ENCODE results near the gene AMBP. TPM values are rescaled to one million over a fixed set of nuclear protein-coding genes. Genes with fewer than 3 reads are reported as not detected.

The AMBP gene
- total and polyA plus RNA-seq, 2 of the 13 experiments (the other 11 are each of a cell fraction or from before 2014, with no cell fraction given) = 1,510 to 2,580 TPM

DNA sequence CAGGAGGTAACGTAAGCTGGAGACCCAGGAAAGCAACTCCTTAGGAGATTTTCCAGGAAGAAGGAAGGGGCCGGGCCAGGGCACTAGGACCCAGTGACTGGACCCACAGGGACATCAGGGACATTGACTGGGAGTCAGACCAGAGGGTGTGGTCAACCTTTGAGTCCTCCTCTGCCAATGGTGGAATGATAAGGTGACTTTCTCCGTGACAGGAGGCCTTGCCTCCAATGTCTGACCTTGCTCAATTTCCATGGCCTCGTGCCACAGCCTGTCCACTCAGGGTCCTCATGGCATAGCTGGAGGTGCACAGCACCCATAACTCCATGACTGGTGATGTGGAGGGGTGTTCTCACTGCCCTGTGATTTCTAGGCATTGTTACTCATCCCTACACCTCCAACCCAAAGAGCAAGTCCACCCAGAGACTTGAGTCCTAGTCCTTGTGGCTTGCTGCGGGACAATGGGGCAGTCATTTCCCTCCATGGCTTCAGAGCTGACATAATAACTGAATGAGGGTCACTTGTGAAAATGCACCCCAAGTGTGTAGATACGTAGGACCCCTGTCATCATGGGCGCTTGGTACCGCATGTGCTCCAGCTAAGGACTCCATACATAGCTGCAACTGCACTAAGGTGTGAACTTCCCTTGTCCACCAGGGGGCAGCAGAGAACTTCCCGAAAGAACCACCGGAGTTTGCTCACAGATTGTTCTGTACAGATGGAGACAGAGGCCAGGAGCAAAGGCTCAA lies 4.1 kb upstream of the AMBP start (continued):
- TF ChIP-seq SKIL (CRISPR knock-in tag; IDR thresholded peaks at IDR 0.05; ENCODE audit: borderline replicate concordance) (no peak), MTERF4 (CRISPR knock-in tag; IDR thresholded peaks at IDR 0.05) (0 out of 2 replicates have a peak, but pooled peaks have one; percentile 43), TCF12 (IDR thresholded peaks at IDR 0.05) (no peak), TCF12 (CRISPR knock-in tag; IDR thresholded peaks at IDR 0.05) (no peak), EEA1 (CRISPR knock-in tag; IDR thresholded peaks at IDR 0.05; ENCODE audit: borderline replicate concordance) (no peak), EP300 (IDR thresholded peaks at IDR 0.05; ENCODE audit: low read depth in 2 of 2, low read length in 2 of 2) (peak in 1 of 2 experiments; percentile 69; a peak in 2 of 4 replicates), EP300 (CRISPR knock-in tag; IDR thresholded peaks at IDR 0.05; ENCODE audit: borderline replicate concordance) (peak; percentile 77; the same call in 1 of the 2 replicates), PTBP1 (IDR thresholded peaks at IDR 0.05; ENCODE audit: low read depth, low read length, poor library complexity, severe bottlenecking) (no peak), ZNF709 (CRISPR knock-in tag; IDR thresholded peaks at IDR 0.05) (peak; percentile 83; the same call in 1 of the 2 replicates), NONO (IDR thresholded peaks at IDR 0.05) (no peak), NONO (CRISPR knock-in tag; conservative IDR thresholded peaks at IDR 0.05) (no peak), UBTF (CRISPR knock-in tag; IDR thresholded peaks at IDR 0.05) (peak; percentile 60; the same call in 1 of the 2 replicates), SETDB1 (CRISPR knock-in tag; IDR thresholded peaks at IDR 0.05; ENCODE audit: borderline replicate concordance) (no peak), AGO2 (optimal IDR thresholded peaks at IDR 0.05; ENCODE audit: low read depth, low read length) (no peak), ZNF678 (CRISPR knock-in tag; IDR thresholded peaks at IDR 0.05) (no peak), SRSF1 (optimal IDR thresholded peaks at IDR 0.05; ENCODE audit: low read depth, low read length) (no peak), KLF6 (CRISPR knock-in tag; IDR thresholded peaks at IDR 0.05) (peak; percentile 65; the same call in 1 of the 2 replicates), NCOR1 (IDR thresholded peaks at IDR 0.05; ENCODE audit: borderline replicate concordance, low read length) (peak; percentile 63; the same call in 1 of the 2 replicates), ZZZ3 (CRISPR knock-in tag; IDR thresholded peaks at IDR 0.05; ENCODE audit: borderline replicate concordance) (no peak; the same call in 1 of the 2 replicates), ZNF337 (CRISPR knock-in tag; IDR thresholded peaks at IDR 0.05; ENCODE audit: borderline replicate concordance, low read depth) (peak; percentile 78; the same call in 1 of the 2 replicates), CENPBD1 (CRISPR knock-in tag; IDR thresholded peaks at IDR 0.05; ENCODE audit: borderline replicate concordance, low read depth) (no peak), ZBTB26 (CRISPR knock-in tag; IDR thresholded peaks at IDR 0.05; ENCODE audit: borderline replicate concordance) (peak; percentile 61; the same call in 1 of the 2 replicates)
